GM12878 (cell line): ENCODE data around the gene NDUFV2. TPM values are rescaled to one million over a fixed set of nuclear protein-coding genes. Genes with fewer than 3 reads are reported as not detected.
A peak's percentile ranks its signal among the peaks of the same experiment; 100 is the strongest.

Source experiments
- ATAC-seq: fragments of 200-7000 bp; cut with Tn5 transposase; 3 replicates; pipeline ENCODE4 v1.9.1; 2020; ENCODE audit warnings: mild to moderate bottlenecking, moderate library complexity
- BruUV-seq: library from RNA; stranded (reverse); fragments of 400-500 nt; replicated peaks from 2 replicates; lab custom pipeline; 2021; lab: Mats Ljungman, UMichigan
- CTCF ChIA-PET: fragments of 300-600 bp; sonication (Branson Sonifier 250); formaldehyde crosslinking; extraction: SDS; loops from one replicate; lab custom pipeline; 2021; ENCODE audit warnings: inconsistent platforms; lab: Yijun Ruan, JAX
- POLR2A ChIA-PET: fragments of 350-600 bp; formaldehyde crosslinking; extraction: SDS; loops from one replicate; lab custom pipeline; 2021; ENCODE audit warnings: inconsistent platforms; lab: Charles Lee
- RAD21 ChIA-PET: fragments of 300-600 bp; sonication (Branson Sonifier 250); formaldehyde crosslinking; loops from one replicate; lab custom pipeline; 2023; ENCODE audit warnings: antibody characterized with exemption; ENCODE audit not compliant: unreplicated experiment; lab: Charles Lee
- SMC1A ChIA-PET: fragments of 300-600 bp; sonication (Branson Sonifier 250); formaldehyde crosslinking; loops from one replicate; lab custom pipeline; 2023; ENCODE audit not compliant: unreplicated experiment, uncharacterized antibody; lab: Charles Lee
- DNase-seq: peaks from one replicate; pipeline ENCODE4 v3.0.0-alpha.2; 2011; ENCODE audit warnings: low read depth, low spot score
- FAIRE-seq: peaks from 3 replicates; lab custom pipeline; 2011; peaks lifted over from hg19 to GRCh38; lab: Jason Lieb, UNC
- H2AFZ ChIP-seq: 2 replicates; pipeline ENCODE4 v1.6.0; 2011; ENCODE audit warnings: low read depth, low read length, control low read depth; ENCODE audit not compliant: control insufficient read depth
- H3K27ac ChIP-seq: 2 replicates; pipeline ENCODE4 v1.5.1; 2011; ENCODE audit warnings: control low read depth; ENCODE audit not compliant: control insufficient read depth, insufficient read depth
- H3K27me3 ChIP-seq, 2 experiments: replicated peaks in 1 of 2; 2 replicates each; pipeline versions ENCODE4 v1.6.0 to v1.6.1; 2011; ENCODE audit warnings: low read length in 1 of 2; ENCODE audit not compliant: control insufficient read depth in 2 of 2, insufficient read depth in 2 of 2
- H3K36me3 ChIP-seq, 2 experiments: 2 replicates each; pipeline ENCODE4 v1.5.1; 2011; ENCODE audit warnings: low read length in 1 of 2; ENCODE audit not compliant: control insufficient read depth in 2 of 2, insufficient read depth in 2 of 2
- H3K4me1 ChIP-seq: 2 replicates; pipeline ENCODE4 v1.6.1; 2011; ENCODE audit warnings: mild to moderate bottlenecking, low read length, moderate library complexity, mixed read lengths; ENCODE audit not compliant: control insufficient read depth, insufficient read depth
- H3K4me2 ChIP-seq: 2 replicates; pipeline ENCODE4 v1.6.0; 2011; ENCODE audit warnings: control low read depth; ENCODE audit not compliant: control insufficient read depth, insufficient read depth
- H3K4me3 ChIP-seq: fragments of 200-600 bp; sonication (generic); 2 replicates; pipeline ENCODE4 v1.5.1; 2016
- H3K79me2 ChIP-seq: 2 replicates; pipeline ENCODE4 v1.6.0; 2011; ENCODE audit warnings: low read length; ENCODE audit not compliant: control insufficient read depth, insufficient read depth
- H3K9ac ChIP-seq: 2 replicates; pipeline ENCODE4 v1.8.0; 2011; ENCODE audit warnings: low read length, control low read depth, mixed read lengths; ENCODE audit not compliant: control insufficient read depth, insufficient read depth
- H3K9me3 ChIP-seq: replicated peaks from 3 replicates; pipeline ENCODE4 v1.5.1; 2011; ENCODE audit warnings: mild to moderate bottlenecking, low read length; ENCODE audit not compliant: control insufficient read depth, insufficient read depth
- H4K20me1 ChIP-seq: 2 replicates; pipeline ENCODE4 v1.6.0; 2011; ENCODE audit not compliant: control insufficient read depth, insufficient read depth
- BCL11A ChIP-seq: IDR thresholded peaks from 2 replicates; pipeline ENCODE4 v1.6.1; 2011; ENCODE audit warnings: low read depth, low read length
- BMI1 ChIP-seq: fragments of 450-650 bp; IDR thresholded peaks from 2 replicates; pipeline ENCODE4 v1.6.1; 2016; ENCODE audit warnings: mild to moderate bottlenecking, moderate library complexity, borderline replicate concordance
- E2F8 ChIP-seq: fragments of 450-650 bp; IDR thresholded peaks from 2 replicates; pipeline ENCODE4 v1.6.1; 2018; ENCODE audit warnings: mild to moderate bottlenecking, low read depth, moderate library complexity; ENCODE audit not compliant: partially characterized antibody
- KAT2A ChIP-seq: conservative IDR thresholded peaks from 2 replicates; pipeline ENCODE4 v1.6.1; 2011; ENCODE audit warnings: low read depth, low read length; ENCODE audit not compliant: control insufficient read depth
- NR2F1 ChIP-seq: fragments of 450-650 bp; conservative IDR thresholded peaks from 2 replicates; pipeline ENCODE4 v1.6.1; 2017; ENCODE audit warnings: mild to moderate bottlenecking
- POLR2AphosphoS2 ChIP-seq: IDR thresholded peaks from 2 replicates; pipeline ENCODE4 v1.6.1; 2011; ENCODE audit warnings: low read depth, mild to moderate bottlenecking, low read length, improper control_type of control experiment, moderate library complexity
- POLR2AphosphoS5 ChIP-seq: IDR thresholded peaks from 2 replicates; pipeline ENCODE4 v1.6.1; 2011; ENCODE audit warnings: mild to moderate bottlenecking, low read length, inconsistent platforms
- RELB ChIP-seq: fragments of 450-650 bp; IDR thresholded peaks from 2 replicates; pipeline ENCODE4 v1.6.1; 2017; ENCODE audit warnings: low read depth, mild to moderate bottlenecking, moderate library complexity
- SPI1 ChIP-seq: IDR thresholded peaks from 2 replicates; pipeline ENCODE4 v1.6.1; 2011; ENCODE audit warnings: low read depth, mild to moderate bottlenecking, low read length, moderate library complexity, borderline replicate concordance; ENCODE audit not compliant: insufficient read depth
- SRF ChIP-seq, 2 experiments: IDR thresholded peaks; 2 replicates each; pipeline ENCODE4 v1.6.1; 2011; ENCODE audit warnings: low read depth in 2 of 2, low read length in 2 of 2, mild to moderate bottlenecking in 1 of 2, moderate library complexity in 1 of 2
- SUPT20H ChIP-seq: IDR thresholded peaks from 2 replicates; pipeline ENCODE4 v1.6.1; 2011; ENCODE audit warnings: low read depth, mild to moderate bottlenecking, low read length, moderate library complexity, borderline replicate concordance; ENCODE audit not compliant: control insufficient read depth
- SUZ12 ChIP-seq: fragments of 200-600 bp; sonication (generic); IDR thresholded peaks from one replicate; pipeline ENCODE4 v1.6.1; 2018; ENCODE audit warnings: antibody characterized with exemption, mild to moderate bottlenecking; ENCODE audit not compliant: unreplicated experiment
- WRNIP1 ChIP-seq: IDR thresholded peaks from 2 replicates; pipeline ENCODE4 v1.6.1; 2011; ENCODE audit warnings: low read depth, low read length, improper control_type of control experiment, borderline replicate concordance
- YBX1 ChIP-seq: fragments of 450-650 bp; IDR thresholded peaks from 2 replicates; pipeline ENCODE4 v1.6.1; 2016; ENCODE audit warnings: antibody characterized with exemption
- WGBS: methylation state at CpG from one replicate; pipeline ENCODE4 v1.1.6; 2016; ENCODE audit warnings: low lambda C conversion rate; ENCODE audit not compliant: insufficient replicate concordance, insufficient coverage; ENCODE audit errors: missing lambda C conversion rate; 5-methylcytosine and 5-hydroxymethylcytosine counted together
- in situ Hi-C: fragments of 300-500 bp; cut with MboI; formaldehyde crosslinking; loops from 9 replicates; pipeline ENCODE4 v1.14.3; 2018; ENCODE audit warnings: mixed read lengths
- intact Hi-C: fragments of 100-400 bp; cut with micrococcal nuclease; formaldehyde crosslinking; loops from one replicate; pipeline ENCODE4 v1.14.2; 2022; ENCODE audit not compliant: unreplicated experiment
- polyA plus RNA-seq, 11 experiments: library from polyadenylated mRNA; depleted of rRNA in 4 of 11; unstranded in 6 of 11; stranded (reverse) in 5 of 11; fragments of >200 nt; fragmentation: Nextera tagmentation in 4 of 11; fragmentation: Illumina TruSeq in 1 of 11; extraction: Ambion mirVana in 4 of 11; extraction: Trizol in 1 of 11; gene quantifications; 1 replicate in 1 of 11; 2 replicates in 10 of 11; pipeline versions ENCODE4 v1.2.1 to v1.2.3, GENCODE V29; 2011 to 2016; ENCODE audit warnings: inconsistent platforms in 2 of 11, missing spikeins in 2 of 11, low read depth in 1 of 11
- total RNA-seq, 4 experiments: library from RNA; depleted of rRNA in 3 of 4; stranded (reverse); fragments of >200 nt in 3 of 4; fragmentation: Illumina TruSeq in 1 of 4; extraction: Trizol in 1 of 4; gene quantifications; 2 replicates each; pipeline versions ENCODE4 v1.2.1 to v1.2.3, GENCODE V29; 2013 to 2021
- TF ChIP-seq, protein P1 (sequence below), 3 experiments: IDR thresholded peaks in 2 of 3; conservative IDR thresholded peaks in 1 of 3; 2 replicates each; pipeline ENCODE4 v1.5.1; 2011; ENCODE audit warnings: low read depth in 3 of 3, low read length in 3 of 3, mild to moderate bottlenecking in 3 of 3, control low read depth in 2 of 3, moderate library complexity in 2 of 3, inconsistent platforms in 1 of 3, mixed read lengths in 1 of 3; ENCODE audit not compliant: control insufficient read depth in 2 of 3, insufficient read depth in 1 of 3; ENCODE audit errors: extremely low read depth in 1 of 3

The NDUFV2 gene
- total and polyA plus RNA-seq, 10 of the 15 experiments (the other 5 are each of a cell fraction or from before 2014, with no cell fraction given): 236 to 590 (median 321) TPM

- H4K20me1 ChIP-seq: no peaks in the 10 kb centered on the region; the same call in 1 of the 2 replicates
- no peak for FAIRE-seq
- H3K4me2 ChIP-seq: no peak overlapping the region
- peaks cover 0 to 2% of the 10 kb centered on the region in 2 experiments for H3K36me3 ChIP-seq
- no peak for ATAC-seq
- no peak for DNase-seq
- H3K4me1 ChIP-seq: no peaks in the 10 kb centered on the region
- H3K9me3 ChIP-seq: peaks cover 6% of the 10 kb centered on the region
- no peaks in the 10 kb centered on the region for H3K27me3 ChIP-seq
- ChIA-PET CTCF (interaction anchor here (0.9 to 1.5 kb wide), 3 partner anchors 9 to 360 kb away, joined by 3 to 4 read pairs (median 4); no protein-coding TSS in a partner anchor), SMC1A (interaction anchor here (0.8 to 1.8 kb wide), 2 partner anchors 47 to 53 kb away, joined by 4 to 8 read pairs; no protein-coding TSS in a partner anchor), RAD21 (interaction anchor here (0.5 to 1.5 kb wide), 3 partner anchors 15 to 83 kb away, joined by 3 read pairs; no protein-coding TSS in a partner anchor), POLR2A (interaction anchor here (0.8 kb wide), 1 partner anchor 74 kb away, joined by 4 read pairs; no protein-coding TSS in a partner anchor)
- TSS peak; percentile 10 for BruUV-seq
- 97% methylated on average over 4 of the region's 4 CpGs for WGBS
- no peak overlapping the region for H3K9ac ChIP-seq
- H3K27ac ChIP-seq: no peak overlapping the region
- H3K79me2 ChIP-seq: peaks cover 77% of the 10 kb centered on the region
- TF ChIP-seq BMI1: no peak
- TF ChIP-seq WRNIP1: no peak
- no peak for TF ChIP-seq RELB
- no peak for TF ChIP-seq E2F8
- TF ChIP-seq, protein P1, sequence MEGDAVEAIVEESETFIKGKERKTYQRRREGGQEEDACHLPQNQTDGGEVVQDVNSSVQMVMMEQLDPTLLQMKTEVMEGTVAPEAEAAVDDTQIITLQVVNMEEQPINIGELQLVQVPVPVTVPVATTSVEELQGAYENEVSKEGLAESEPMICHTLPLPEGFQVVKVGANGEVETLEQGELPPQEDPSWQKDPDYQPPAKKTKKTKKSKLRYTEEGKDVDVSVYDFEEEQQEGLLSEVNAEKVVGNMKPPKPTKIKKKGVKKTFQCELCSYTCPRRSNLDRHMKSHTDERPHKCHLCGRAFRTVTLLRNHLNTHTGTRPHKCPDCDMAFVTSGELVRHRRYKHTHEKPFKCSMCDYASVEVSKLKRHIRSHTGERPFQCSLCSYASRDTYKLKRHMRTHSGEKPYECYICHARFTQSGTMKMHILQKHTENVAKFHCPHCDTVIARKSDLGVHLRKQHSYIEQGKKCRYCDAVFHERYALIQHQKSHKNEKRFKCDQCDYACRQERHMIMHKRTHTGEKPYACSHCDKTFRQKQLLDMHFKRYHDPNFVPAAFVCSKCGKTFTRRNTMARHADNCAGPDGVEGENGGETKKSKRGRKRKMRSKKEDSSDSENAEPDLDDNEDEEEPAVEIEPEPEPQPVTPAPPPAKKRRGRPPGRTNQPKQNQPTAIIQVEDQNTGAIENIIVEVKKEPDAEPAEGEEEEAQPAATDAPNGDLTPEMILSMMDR (IDR thresholded peaks at IDR 0.05 in 2 of 3, conservative IDR thresholded peaks at IDR 0.05 in 1 of 3; ENCODE audit: control insufficient read depth in 2 of 3, extremely low read depth in 1 of 3, insufficient read depth in 1 of 3, low read depth in 3 of 3, low read length in 3 of 3): no peak
- no peak for TF ChIP-seq POLR2AphosphoS5
- no peak for TF ChIP-seq SRF (IDR thresholded peaks at IDR 0.05; ENCODE audit: low read depth in 2 of 2, low read length in 2 of 2)
- no peak for TF ChIP-seq SUZ12
- no peak for TF ChIP-seq POLR2AphosphoS2
- TF ChIP-seq SPI1: no peak
- no peak for TF ChIP-seq YBX1
- TF ChIP-seq BCL11A: no peak
- no peak for TF ChIP-seq NR2F1
- no peak for TF ChIP-seq SUPT20H
- TF ChIP-seq KAT2A: no peak
- TF ChIP-seq, all 136 proteins: peak for 0
- no peak overlapping the region for H2AFZ ChIP-seq
- intact Hi-C loops: no loop called here
- in situ Hi-C loops: loop anchor here (10.0 kb wide), 1 partner anchor 162 kb away; no protein-coding TSS in a partner anchor
- no peak overlapping the region for H3K4me3 ChIP-seq
Observed at GRCh38 chr18:9156604-9157249, 54.2 kb downstream of the NDUFV2 start.
